A204.1 (cell line): Measurements from ENCODE around the gene PDGFA.

Experiments used
- FAIRE-seq: peaks from 2 replicates; lab custom pipeline; 2012; peaks lifted over from hg19 to GRCh38; lab: Jason Lieb, UNC

Gene PDGFA

GRCh38 chr7:536231-536630 lies 16.6 kb upstream of the PDGFA start:
- no peak for FAIRE-seq

- no peak for FAIRE-seq
These were observed 15.3 kb upstream of the PDGFA start for GRCh38 chr7:534959-535358.

- FAIRE-seq, result no peak
These were observed 14.4 kb upstream of the PDGFA start for GRCh38 chr7:534075-534474.

- FAIRE-seq, result no peak
These were observed 13.6 kb upstream of the PDGFA start for GRCh38 chr7:533266-533665.

- FAIRE-seq, result no peak
These were observed 12.9 kb upstream of the PDGFA start for GRCh38 chr7:532379-533143.

GRCh38 chr7:531777-532176 lies 12.1 kb upstream of the PDGFA start:
- no peak for FAIRE-seq

- FAIRE-seq, result no peak
These were observed 8.8 kb upstream of the PDGFA start for GRCh38 chr7:528451-528850.

- FAIRE-seq, result no peak
These were observed 8.1 kb upstream of the PDGFA start for GRCh38 chr7:527723-528122.

- FAIRE-seq, result no peak
These were observed 6.9 kb upstream of the PDGFA start for GRCh38 chr7:526460-527034.

- FAIRE-seq, result no peak
These were observed 6.1 kb upstream of the PDGFA start for GRCh38 chr7:525740-526139.

- no peak for FAIRE-seq
These were observed 5.2 kb upstream of the PDGFA start for GRCh38 chr7:524800-525199.

GRCh38 chr7:523347-524336 lies 4.0 kb upstream of the PDGFA start:
- no peak for FAIRE-seq

- FAIRE-seq, result no peak
These were observed 3.3 kb upstream of the PDGFA start for GRCh38 chr7:522951-523314.

- FAIRE-seq, result no peak
These were observed 2.7 kb upstream of the PDGFA start for GRCh38 chr7:522071-522950.

GRCh38 chr7:521221-522070 lies 1.8 kb upstream of the PDGFA start:
- no peak for FAIRE-seq

- no peak for FAIRE-seq
These were observed 986 bp upstream of the PDGFA start for GRCh38 chr7:520503-521161.

GRCh38 chr7:518630-519483 lies 789 bp downstream of the PDGFA start:
- FAIRE-seq, result no peak

GRCh38 chr7:517774-518629 lies 1.6 kb downstream of the PDGFA start:
- no peak for FAIRE-seq
